ENCODE measurements around the gene RAB24.

The RAB24 gene

DNA sequence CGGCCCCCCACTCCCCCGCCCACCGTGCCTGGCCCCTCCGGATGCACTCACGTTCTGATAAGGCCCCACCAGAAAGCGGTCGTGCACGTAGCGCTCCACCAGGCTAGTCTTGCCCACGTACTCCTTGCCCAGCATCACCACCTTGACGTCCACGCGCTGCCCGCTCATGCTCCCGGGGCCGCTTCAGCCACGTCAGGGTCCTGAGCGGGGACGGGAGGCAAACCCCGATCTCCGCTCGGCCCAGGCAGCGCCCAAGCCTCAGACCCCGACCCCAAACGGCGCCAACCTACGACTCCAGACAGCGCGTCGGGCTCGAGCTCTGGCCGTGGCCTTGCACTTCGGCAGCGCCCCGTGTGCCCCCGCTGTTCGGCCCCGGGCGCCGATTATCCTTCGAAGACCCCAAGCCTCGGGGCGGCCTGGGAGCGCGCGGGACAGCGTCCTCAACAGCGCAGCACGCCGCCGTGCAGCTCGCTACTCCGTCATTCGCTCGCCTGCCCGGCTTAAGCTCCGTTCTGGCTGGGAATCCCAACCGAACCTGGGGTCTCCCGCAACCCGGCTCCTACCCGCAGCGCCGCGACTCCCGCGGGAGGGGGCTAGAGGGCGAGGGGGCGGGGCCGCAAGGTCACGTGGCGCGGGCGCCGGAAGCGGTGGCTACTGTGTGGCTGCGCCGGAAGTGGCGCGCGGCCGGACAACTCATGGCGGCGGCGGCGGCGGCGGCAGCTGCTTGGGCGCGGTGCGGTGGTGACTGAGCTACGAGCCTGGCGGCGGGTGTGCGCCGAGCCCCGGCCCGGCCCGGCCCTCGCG is at the start of gene RAB24, which contains the start of gene PRELID1:
RAB24 (minus strand) TSS at position 599 of the 804 bp plus-strand sequence; CDS start at position 168, 431 bp downstream.
PRELID1 (plus strand) TSS at position 679 of the 804 bp plus-strand sequence. CDS start 187 bp downstream, outside the sequence.
- peak; percentile 24 for TF ChIP-seq CTCF (IDR thresholded peaks at IDR 0.05; ENCODE audit: insufficient read depth, low read depth, low read length, missing control alignments)
- H3K4me3 ChIP-seq (ENCODE audit: low read length), result peak within 1 kb of the TSS; percentile 89
- peak; percentile 91 for DNase-seq (ENCODE audit: low read depth)

GRCh38 chr5:177353093-177353492 is 49.6 kb upstream of the RAB24 start:
- TF ChIP-seq CTCF (IDR thresholded peaks at IDR 0.05; ENCODE audit: insufficient read depth, low read depth, low read length, missing control alignments), result no peak
- DNase-seq (ENCODE audit: low read depth), result no peak
- H3K4me3 ChIP-seq (ENCODE audit: low read length), result no peak overlapping the region

- peak; percentile 96 for DNase-seq (ENCODE audit: low read depth)
- TF ChIP-seq CTCF (IDR thresholded peaks at IDR 0.05; ENCODE audit: insufficient read depth, low read depth, low read length, missing control alignments), result no peak
- peak within 1 kb of the TSS; percentile 91 for H3K4me3 ChIP-seq (ENCODE audit: low read length)
Observed at GRCh38 chr5:177351392-177352329, 48.1 kb upstream of the RAB24 start, which contains the start of gene LMAN2. Gene LMAN2, minus strand, starts transcription at chr5:177351668. Its CDS starts 21 bp downstream, at chr5:177351647.

DNA sequence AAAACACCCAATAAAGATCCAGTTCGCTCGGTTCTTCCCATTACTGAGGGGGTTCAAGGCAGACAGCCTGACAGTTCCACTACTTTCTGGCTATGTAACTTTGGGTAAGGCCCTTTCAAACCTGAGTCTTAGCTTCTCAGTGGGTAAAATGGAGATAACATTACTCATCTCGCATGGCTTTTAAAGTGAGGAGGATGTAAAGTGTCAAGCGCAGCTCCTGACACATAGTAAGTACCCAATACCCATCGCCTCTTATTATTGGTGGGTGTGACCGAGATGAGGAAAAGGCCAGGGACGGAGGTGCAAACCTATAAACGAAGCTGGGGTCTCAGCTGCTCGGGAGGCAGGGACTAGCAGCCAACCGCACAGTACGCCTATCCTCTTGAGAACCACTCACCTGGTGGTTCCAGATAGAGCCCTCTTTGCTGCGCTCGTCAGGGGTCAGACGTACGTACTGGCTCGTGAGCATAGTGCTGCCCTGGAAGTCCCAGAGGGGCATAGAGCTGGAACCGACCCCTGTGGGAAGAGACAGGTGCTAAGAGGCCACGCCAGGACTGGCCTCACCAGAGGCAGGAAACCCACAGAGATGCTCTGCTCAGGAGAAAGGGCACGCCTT is 47.4 kb upstream of the RAB24 start:
- H3K4me3 ChIP-seq (ENCODE audit: low read length), result peak overlapping the region; percentile 91
- TF ChIP-seq CTCF (IDR thresholded peaks at IDR 0.05; ENCODE audit: insufficient read depth, low read depth, low read length, missing control alignments), result no peak
- DNase-seq (ENCODE audit: low read depth), result no peak

- H3K4me3 ChIP-seq (ENCODE audit: low read length), result no peak overlapping the region
- TF ChIP-seq CTCF (IDR thresholded peaks at IDR 0.05; ENCODE audit: insufficient read depth, low read depth, low read length, missing control alignments), result no peak
Observed at GRCh38 chr5:177349762-177350161, 46.2 kb upstream of the RAB24 start.

DNA sequence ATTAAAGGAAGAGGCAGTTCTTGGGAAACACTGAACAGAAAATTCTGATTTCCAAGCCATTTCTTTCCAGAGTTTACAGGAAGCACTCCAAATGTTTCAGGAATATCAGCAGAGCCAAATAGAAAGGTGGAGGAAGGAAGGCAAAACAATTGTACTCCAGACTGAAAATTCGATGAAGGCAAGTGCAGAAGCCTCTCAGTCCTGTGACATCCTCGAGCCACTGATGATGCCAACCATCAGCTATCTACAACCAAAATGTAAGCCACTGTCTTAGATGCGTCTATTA is 45.8 kb upstream of the RAB24 start:
- TF ChIP-seq CTCF (IDR thresholded peaks at IDR 0.05; ENCODE audit: insufficient read depth, low read depth, low read length, missing control alignments), result no peak
- DNase-seq (ENCODE audit: low read depth), result no peak
- H3K4me3 ChIP-seq (ENCODE audit: low read length), result no peak overlapping the region

More at GRCh38 chr5:177349762-177350161, 46.2 kb upstream of the RAB24 start:
- DNase-seq (ENCODE audit: low read depth), result no peak
